Activated CD4-positive, alpha-beta T cell treated with anti-CD3 and anti-CD28 coated beads, Interleukin-2, Interleukin-4, amounts not matched to agents 100 ng/mL and 50 ng/mL, durations not matched to agents 16 hours and 8 hours (primary cell): ENCODE results near the gene NAXD.
A peak's percentile ranks its signal among the peaks of the same experiment; 100 is the strongest.
"Not testable (repeated sequence)": the region's sequence is repeated elsewhere in the genome, so short reads cannot be mapped to it uniquely, and the experiment has no call there.

Source experiments
- DNase-seq: peaks from one replicate; pipeline ENCODE4 v3.0.0-alpha.2; 2020; ENCODE audit warnings: low spot score

Gene NAXD

DNA sequence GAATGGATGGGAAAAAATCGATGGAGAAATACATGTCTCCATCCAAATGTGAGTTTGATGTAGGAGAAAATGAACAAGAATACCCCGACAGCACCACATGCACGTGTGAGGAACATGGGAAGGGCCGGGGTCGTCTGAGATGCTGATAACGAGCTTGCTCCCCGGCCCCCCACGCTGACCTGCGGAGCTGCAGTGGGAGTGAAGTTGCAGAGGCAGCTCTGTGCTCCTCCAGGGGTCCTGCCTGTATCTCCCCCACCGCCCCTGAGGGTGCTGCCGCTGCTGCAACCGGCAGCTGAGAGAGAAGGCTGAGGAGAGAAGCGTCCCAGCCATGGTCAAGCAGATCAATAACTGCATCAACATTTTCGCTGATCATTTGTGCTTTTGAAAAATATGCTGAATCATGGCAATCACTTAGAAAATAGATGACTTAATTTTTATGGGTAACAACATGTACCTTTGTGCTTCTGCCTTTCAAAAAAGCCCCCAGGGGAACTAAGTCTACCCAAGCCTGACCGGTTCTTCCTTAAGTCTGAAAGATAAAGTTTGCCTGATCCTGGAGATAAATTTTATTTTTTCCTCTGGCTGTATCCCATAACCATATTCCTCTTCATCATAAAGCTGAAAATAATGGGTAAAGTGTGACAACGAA lies 18.2 kb upstream of the NAXD start:
- no peak for DNase-seq

DNA sequence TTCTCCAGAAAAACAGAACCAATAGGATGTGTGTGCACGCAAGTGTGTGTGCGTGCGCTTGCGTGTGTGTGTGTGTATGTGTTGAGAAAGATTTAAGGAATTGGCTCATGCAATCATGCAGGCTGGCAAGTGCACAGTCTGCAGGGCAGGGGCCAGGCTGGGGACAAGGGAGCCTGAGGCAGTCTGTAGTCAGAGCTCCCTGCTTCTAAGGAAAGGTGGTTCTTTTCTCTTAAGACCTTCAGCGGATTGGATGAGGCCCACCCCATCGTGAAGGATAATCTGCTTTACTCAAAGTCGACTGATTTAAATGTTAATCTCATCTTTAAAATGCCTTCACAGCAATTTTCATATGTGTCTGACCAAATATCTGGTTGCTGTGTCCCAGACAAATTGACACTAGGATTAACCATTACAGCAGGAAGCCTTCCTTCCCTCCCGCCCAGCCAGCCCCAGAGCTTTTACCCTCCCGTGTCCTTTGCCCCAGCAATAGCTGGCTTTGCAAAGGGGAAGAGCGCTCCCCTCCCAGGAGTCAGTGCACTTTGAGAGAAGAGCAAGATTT lies 15.0 kb upstream of the NAXD start:
- DNase-seq, result no peak

DNA sequence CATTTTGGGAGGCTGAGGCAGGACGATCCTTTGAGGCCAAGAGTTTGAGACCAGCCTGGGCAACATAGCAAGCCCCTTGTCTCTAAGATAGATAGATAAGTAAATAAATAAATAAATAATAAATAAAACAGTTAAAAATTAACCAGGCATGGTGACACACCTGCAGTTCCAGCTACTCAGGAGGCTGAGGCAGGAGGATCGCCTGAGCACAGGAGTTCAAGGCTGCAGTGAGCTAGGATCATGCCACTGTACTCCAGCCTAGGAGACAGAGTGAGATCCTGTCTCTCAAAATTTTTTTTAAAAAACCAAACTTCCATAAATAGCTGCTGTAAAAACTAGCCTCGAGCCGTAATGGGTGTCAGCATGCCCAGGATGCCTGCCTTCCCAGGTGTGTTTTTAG lies 14.4 kb upstream of the NAXD start:
- DNase-seq, result no peak

GRCh38 chr13:110605132-110605531 lies 10.2 kb upstream of the NAXD start:
- DNase-seq, result no peak

DNA sequence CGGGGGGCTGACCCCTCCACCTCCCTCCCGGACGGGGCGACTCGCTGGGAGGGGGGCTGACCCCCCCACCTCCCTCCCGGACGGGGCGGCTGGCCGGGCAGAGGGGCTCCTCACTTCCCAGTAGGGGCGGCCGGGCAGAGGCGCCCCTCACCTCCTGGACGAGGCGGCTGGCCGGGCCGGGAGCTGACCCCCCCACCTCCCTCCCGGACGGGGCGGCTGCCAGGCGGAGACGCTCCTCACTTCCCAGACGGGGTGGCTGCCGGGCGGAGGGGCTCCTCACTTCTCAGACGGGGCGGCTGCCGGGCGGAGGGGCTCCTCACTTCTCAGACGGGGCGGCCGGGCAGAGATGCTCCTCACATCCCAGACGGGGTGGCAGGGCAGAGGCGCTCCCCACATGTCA lies 9.1 kb upstream of the NAXD start:
- not testable (repeated sequence) for DNase-seq

DNA sequence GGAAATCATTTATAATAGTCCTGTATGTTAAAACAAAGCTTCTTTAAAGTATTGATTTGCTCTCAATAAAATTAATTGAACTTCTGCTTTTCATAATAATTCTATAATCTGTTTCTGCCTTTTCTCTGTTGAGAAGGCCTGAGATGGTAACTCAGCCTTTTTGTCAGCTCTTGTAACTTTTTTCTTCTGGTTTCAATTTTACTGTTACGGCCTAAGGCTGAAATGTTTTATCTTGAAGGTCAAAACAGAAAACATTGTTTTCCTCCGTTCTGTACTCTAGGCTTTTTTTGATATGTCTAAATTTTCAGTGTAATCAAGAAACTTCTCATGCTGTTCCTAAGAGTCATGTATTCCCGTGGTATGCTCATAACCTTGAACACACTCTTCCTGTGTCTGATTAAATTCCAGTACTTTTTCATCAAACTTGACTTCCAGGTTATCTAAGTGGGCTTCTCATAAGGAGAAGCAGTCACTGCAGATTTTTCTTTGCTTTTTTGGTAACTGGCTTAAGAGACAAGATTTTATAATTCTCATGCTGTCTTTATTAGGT lies 7.6 kb upstream of the NAXD start:
- no peak for DNase-seq

- peak; percentile 65 for DNase-seq
These were observed 4.3 kb upstream of the NAXD start for GRCh38 chr13:110610955-110611595.

DNA sequence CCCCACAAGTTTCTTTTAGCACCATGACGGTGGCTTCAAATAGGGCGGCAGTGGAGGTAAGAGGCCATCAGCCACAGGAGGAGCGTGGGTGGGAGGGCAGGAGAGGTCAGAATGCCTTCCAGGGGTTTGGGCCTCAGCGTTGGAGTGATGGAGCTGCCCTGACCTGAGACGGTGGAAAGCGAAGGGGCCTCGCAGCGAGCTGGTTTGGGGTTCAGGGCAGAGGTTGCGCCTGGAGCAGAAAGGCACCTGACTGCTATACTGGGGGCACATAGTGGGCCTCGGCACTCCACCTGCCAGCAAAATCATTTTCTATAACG lies 382 bp upstream of the NAXD start:
- no peak for DNase-seq

DNA sequence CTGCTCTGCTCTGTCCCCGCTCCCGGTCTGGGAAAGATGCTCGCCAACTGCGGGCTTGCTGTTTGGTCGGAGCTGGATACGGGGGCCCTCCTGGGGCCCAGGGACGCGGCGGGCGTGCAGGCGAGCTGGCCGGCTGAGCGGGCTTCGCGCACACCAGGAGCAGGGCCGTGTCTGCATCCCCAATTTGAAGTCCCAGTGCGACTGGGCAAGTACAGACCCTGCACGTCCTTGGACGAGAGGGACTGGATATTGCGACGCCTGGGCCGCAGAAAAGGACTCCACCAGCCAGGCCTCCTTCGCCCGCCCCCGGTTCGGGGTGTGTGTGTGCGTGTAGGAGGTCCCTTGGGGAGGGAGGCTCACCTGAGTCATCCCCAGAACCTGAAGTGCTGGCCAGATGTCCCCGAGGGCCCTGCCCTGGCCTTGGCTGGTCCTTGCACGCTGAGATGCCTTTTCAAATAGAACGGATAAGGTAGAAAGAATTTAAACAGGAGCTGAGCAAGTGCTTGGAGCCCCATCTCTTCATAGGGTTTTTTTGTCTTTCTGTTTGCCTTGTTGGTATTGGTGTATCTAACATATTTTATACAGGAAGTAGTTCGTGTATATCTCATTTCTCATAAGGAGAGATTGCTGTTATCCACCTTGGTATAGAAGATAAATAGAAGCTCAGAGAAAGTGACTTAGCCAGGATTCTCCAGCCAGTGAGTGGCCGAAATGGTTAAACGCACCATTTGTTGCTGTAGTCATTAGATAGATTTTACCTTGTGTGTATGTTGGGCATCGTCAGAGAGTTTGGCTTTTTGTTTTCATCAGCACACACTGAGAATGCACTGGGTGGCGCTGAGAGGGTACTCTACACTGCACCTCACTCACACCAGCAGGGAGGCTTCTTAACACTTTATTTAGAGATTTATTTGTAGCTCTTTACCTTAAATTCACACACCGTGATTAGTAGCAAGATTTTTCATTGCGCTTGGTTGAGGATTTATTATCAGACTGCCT lies 1.1 kb downstream of the NAXD start:
- peak; percentile 38 for DNase-seq

- DNase-seq, result no peak
These were observed 2.2 kb downstream of the NAXD start for GRCh38 chr13:110617321-110618072.

DNA sequence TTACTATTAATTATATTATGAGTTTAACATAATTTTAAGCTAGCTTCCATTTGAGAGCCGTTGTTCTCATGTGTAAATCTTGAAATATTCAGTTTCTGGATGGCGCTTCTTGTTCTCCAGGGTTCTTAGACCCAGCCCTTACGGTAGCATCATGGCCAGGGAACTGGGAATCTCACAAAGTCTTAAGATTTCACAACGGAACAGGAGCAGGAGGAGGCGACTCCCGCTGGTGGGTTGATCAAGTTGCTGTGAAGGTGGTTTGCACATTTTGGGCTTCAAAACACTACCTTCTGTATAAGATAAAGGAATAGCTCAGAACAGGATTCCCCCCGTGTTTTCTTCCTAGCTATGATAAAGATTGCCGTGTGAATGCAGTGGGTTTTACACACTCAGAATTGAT lies 2.8 kb downstream of the NAXD start:
- no peak for DNase-seq

DNA sequence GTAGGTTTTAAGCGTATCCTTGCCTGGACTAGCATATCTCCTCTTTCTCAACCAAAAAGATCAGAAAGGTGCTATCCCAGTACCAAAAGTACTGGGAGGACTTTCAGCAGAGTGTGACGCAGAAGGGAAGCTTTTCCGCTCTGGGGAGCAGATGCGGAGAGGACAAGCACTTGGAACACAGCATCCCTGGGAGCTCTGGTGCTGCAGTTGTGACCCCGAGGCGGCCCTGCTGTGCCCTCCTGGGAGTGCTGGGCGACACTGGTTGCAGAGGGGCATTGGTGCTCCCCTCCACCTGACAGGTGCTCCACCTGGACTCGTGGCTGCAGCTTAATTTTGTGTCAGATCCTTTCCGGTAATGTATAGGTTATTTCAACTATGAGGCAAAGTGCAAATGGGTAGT lies 3.4 kb downstream of the NAXD start:
- DNase-seq, result no peak

GRCh38 chr13:110620596-110620995 lies 5.3 kb downstream of the NAXD start:
- no peak for DNase-seq

DNA sequence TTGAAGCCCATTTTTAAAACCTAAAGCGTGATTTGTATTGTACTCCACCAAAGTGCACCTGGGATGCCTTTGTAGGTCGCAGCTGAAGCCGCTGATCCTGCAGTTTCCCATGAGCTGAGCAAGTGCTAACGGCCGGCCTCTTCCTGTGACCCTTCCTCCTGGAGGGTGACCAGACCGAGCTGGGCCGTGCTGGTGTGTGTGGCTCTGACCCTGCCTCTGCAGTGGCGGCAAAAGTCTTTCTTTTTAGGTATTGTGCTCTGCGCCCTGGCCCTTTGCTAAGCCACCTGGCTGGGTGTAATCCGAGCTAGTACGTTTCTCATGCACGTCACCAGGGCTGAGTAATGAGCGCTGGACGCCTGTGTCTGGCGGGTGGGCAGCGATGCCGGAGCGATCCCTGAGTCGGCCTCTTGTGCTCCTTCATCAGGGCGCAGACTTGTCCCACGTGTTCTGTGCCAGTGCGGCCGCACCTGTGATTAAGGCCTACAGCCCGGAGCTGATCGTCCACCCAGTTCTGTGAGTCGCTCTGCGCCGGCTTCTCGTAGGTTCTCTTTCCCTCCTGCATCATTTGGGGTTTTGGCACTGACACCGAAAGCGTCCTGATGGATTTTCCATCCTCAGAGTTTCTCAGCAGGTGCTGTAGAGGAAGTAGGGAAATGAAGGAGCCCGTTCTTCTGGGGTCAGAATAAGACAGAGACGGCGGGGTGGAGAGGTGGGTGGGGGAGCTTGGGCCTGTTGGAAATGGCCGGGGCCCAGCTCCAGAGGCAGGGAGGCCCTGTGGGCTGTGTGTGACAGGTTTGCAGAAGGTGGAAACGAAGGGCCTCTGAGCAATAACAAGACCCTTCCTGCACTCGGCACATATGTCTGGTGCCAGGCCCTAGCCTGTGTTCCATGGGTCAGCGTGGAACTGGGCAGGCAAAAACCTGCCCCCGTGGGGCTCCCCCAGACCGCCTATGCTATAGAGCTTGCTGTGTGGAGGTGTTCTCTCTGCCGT lies 9.7 kb downstream of the NAXD start:
- DNase-seq, result no peak

- no peak for DNase-seq
These were observed 10.5 kb downstream of the NAXD start for GRCh38 chr13:110625771-110626321.

- DNase-seq, result no peak
These were observed 11.2 kb downstream of the NAXD start for GRCh38 chr13:110626521-110626920.

- DNase-seq, result no peak
These were observed 12.0 kb downstream of the NAXD start for GRCh38 chr13:110627351-110627750.

DNA sequence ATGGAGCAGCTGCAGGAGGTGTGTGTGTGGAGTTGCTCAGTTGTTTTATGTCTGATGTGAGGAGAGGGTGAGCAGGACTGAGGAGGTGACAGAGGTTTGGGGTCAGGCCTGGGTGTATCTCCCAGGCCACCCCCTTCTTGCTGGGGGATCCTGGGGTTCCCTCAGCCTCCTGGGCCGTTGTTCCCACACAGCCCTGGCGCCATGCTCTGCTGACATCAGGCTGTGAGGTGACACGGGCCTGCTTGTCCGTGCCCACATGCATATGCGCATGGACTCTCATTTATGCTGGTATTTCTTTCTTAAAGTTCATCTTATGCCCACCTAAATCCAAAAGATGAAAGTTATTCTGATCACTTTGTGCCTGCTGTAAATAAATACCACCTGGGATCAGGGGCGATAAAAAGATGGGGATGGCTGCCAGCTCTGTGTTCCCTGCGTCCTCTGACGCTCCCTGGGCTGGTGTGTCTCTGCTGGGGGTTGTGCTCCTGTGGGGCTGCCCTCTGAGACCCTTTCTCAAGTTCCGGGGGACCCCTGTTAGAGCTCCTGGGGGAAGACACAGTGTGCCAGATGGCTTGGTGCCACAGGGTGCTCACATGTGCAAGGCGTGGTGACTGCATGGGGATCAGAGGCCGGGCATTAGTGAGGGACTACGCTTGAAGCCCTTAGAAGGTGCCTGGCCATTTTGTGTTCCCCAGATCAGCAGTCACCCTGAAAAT lies 12.6 kb downstream of the NAXD start:
- no peak for DNase-seq

- DNase-seq, result no peak
These were observed 13.1 kb downstream of the NAXD start for GRCh38 chr13:110628477-110628793.
